Measurements from ENCODE around the gene KLF17. TPM values are rescaled to one million over a fixed set of nuclear protein-coding genes. Genes with fewer than 3 reads are reported as not detected.

The KLF17 gene
- total and polyA plus RNA-seq, 2 experiments from 2014 or later = 0.09 to 0.11 TPM

DNA sequence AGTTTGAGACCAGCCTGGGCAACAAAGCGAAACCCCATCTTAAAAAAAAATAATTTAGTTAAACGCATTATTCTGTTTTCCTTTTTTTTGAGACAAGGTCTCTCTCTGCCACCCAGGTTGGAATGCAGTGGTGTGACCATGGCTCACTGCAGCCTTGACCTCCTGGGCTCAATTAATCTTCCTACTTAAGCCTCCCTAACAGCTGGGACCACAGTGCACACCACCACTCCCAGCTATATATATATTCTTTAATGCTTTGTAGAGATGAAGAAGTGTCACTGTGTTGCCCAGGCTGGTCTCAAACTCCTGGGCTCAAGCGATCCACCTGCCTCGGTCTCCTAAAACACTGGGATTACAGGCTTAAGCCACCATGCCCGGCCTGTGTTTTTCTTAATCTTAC is 7.7 kb upstream of the KLF17 start:
- no peak overlapping the region for H3K27ac ChIP-seq
- H3K9me2 ChIP-seq (ENCODE audit: insufficient read depth) = no peaks in the 10 kb centered on the region
- no peak overlapping the region for H3K9ac ChIP-seq
- 0 out of 2 replicates have a peak, but pooled peaks cover 8% of the 10 kb centered on the region for H3F3A ChIP-seq (ENCODE audit: insufficient read depth)
- peaks cover 9% of the 10 kb centered on the region; the same call in 1 of the 2 replicates for H3K4me1 ChIP-seq (ENCODE audit: insufficient read depth)
- no peaks in the 10 kb centered on the region for H3K9me3 ChIP-seq (ENCODE audit: low read depth)
- TF ChIP-seq EZH2phosphoT487 (IDR thresholded peaks at IDR 0.05; ENCODE audit: insufficient read depth, low read depth) (no peak), EZH2 (IDR thresholded peaks at IDR 0.05; ENCODE audit: insufficient read depth, poor library complexity, severe bottlenecking) (no peak)
- no peaks in the 10 kb centered on the region for H3K79me2 ChIP-seq (ENCODE audit: insufficient read depth)
- H2AFZ ChIP-seq = no peak overlapping the region
- H3K4me3 ChIP-seq = no peak overlapping the region
- H3K4me2 ChIP-seq (ENCODE audit: unreplicated experiment) = no peak overlapping the region
- no peaks in the 10 kb centered on the region for H3K27me3 ChIP-seq (replicated peaks; ENCODE audit: insufficient read depth)
- no peak for DNase-seq
- 93 to 95% methylated on average over 5 of the region's 5 CpGs for WGBS, 2 experiments (ENCODE audit: low coverage in 1 of 2, low lambda C conversion rate in 2 of 2, missing lambda C conversion rate in 2 of 2)
- in situ Hi-C loops (cut with MboI) = no loop called here
- no peaks in the 10 kb centered on the region for H3K36me3 ChIP-seq (ENCODE audit: low read depth)
- H4K20me1 ChIP-seq (ENCODE audit: insufficient read depth) = no peaks in the 10 kb centered on the region

DNA sequence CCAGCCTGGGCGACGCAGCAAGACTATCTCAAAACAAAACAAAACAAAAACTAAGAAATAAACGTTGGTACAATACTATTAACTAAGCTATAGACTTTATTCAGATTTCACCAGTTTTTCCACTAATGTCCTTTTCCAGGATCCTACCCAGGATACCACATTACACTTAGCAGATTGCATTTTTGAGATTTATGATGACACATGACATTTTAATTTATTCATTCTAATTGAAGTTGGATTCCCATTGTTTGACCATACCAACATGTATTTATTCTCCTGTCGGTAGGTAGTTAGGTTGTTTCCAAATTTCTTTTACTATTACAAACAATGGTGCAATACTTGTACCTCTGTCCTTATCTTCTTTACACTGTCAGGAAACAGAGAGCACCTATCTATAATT is 6.8 kb upstream of the KLF17 start:
- Histone ChIP-seq H4K20me1 (ENCODE audit: insufficient read depth) (no peaks in the 10 kb centered on the region), H3K4me1 (ENCODE audit: insufficient read depth) (peaks cover 9% of the 10 kb centered on the region; the same call in 1 of the 2 replicates), H3K9ac (no peak overlapping the region), H3K4me2 (ENCODE audit: unreplicated experiment) (no peak overlapping the region), H3K9me3 (ENCODE audit: low read depth) (no peaks in the 10 kb centered on the region), H3F3A (ENCODE audit: insufficient read depth) (0 out of 2 replicates have a peak, but pooled peaks cover 8% of the 10 kb centered on the region), H3K27ac (no peak overlapping the region), H3K9me2 (ENCODE audit: insufficient read depth) (no peaks in the 10 kb centered on the region), H3K27me3 (replicated peaks; ENCODE audit: insufficient read depth) (no peaks in the 10 kb centered on the region), H3K79me2 (ENCODE audit: insufficient read depth) (no peaks in the 10 kb centered on the region), H3K36me3 (ENCODE audit: low read depth) (no peaks in the 10 kb centered on the region), H3K4me3 (no peak overlapping the region), H2AFZ (no peak overlapping the region)
- DNase-seq = no peak
- 86 to 89% methylated on average over 4 of the region's 4 CpGs for WGBS, 2 experiments (ENCODE audit: low coverage in 1 of 2, low lambda C conversion rate in 2 of 2, missing lambda C conversion rate in 2 of 2)
- in situ Hi-C loops (cut with MboI) = no loop called here
- TF ChIP-seq EZH2phosphoT487 (IDR thresholded peaks at IDR 0.05; ENCODE audit: insufficient read depth, low read depth) (no peak), EZH2 (IDR thresholded peaks at IDR 0.05; ENCODE audit: insufficient read depth, poor library complexity, severe bottlenecking) (no peak)

DNA sequence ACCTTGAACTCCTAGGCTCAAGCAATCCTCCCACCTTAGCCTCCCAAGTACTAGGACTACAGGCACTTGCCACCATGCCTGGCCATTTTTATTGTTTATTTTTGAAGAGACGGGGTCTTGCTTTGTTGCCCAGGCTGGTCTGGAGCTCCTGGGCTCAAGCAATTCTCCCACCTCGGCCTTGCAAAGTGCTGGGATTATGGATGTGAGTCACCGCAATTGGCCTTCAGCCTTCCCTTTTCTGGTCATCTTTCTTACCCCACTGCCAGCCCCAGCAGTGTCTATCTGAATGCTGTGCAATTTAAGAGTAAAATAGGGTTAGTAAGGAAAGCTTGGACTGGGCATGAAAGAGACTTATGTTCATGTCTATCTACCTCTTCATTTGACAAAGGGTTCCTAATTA is 6.1 kb upstream of the KLF17 start:
- no peaks in the 10 kb centered on the region for H3K9me3 ChIP-seq (ENCODE audit: low read depth)
- H3K27ac ChIP-seq = no peak overlapping the region

DNA sequence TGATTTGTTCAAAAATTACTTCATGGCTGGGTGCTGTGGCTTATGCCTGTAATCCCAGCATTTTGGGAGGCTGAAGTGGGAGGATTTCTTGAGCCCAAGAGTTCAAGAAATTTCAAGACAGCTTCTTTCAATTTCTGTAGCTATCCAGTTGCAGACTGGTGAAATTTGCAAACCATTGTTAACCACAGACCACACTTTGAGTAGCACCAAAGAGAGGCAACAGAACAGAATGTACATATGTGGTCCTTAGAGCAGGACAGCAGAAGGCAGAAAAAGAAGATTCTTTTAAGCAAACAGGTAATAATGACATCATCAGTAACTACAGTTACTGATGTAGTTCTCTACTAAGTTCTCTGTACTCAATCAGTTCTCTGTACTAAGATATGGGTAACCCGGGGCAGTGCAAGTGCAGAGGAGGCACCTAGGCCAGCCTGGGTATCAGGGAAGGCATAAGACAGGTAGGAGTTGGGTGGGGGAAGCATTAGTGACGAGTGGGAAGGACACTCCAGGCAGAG is 5.5 kb upstream of the KLF17 start:
- Histone ChIP-seq H4K20me1 (ENCODE audit: insufficient read depth) (no peaks in the 10 kb centered on the region), H3K27me3 (replicated peaks; ENCODE audit: insufficient read depth) (no peaks in the 10 kb centered on the region), H3K4me2 (ENCODE audit: unreplicated experiment) (no peak overlapping the region), H3K36me3 (ENCODE audit: low read depth) (no peaks in the 10 kb centered on the region), H3K4me3 (no peak overlapping the region), H3K79me2 (ENCODE audit: insufficient read depth) (no peaks in the 10 kb centered on the region), H3K9ac (no peak overlapping the region), H2AFZ (no peak overlapping the region), H3F3A (ENCODE audit: insufficient read depth) (0 out of 2 replicates have a peak, but pooled peaks cover 3% of the 10 kb centered on the region), H3K27ac (no peak overlapping the region), H3K9me2 (ENCODE audit: insufficient read depth) (no peaks in the 10 kb centered on the region), H3K9me3 (ENCODE audit: low read depth) (no peaks in the 10 kb centered on the region), H3K4me1 (ENCODE audit: insufficient read depth) (peaks cover 3% of the 10 kb centered on the region; the same call in 1 of the 2 replicates)
- TF ChIP-seq EZH2 (IDR thresholded peaks at IDR 0.05; ENCODE audit: insufficient read depth, poor library complexity, severe bottlenecking) (no peak), EZH2phosphoT487 (IDR thresholded peaks at IDR 0.05; ENCODE audit: insufficient read depth, low read depth) (no peak)
- in situ Hi-C loops (cut with MboI) = no loop called here
- no peak for DNase-seq
- 59 to 60% methylated on average over 2 of the region's 2 CpGs for WGBS, 2 experiments (ENCODE audit: low coverage in 1 of 2, low lambda C conversion rate in 2 of 2, missing lambda C conversion rate in 2 of 2)

More for the DNA sequence above, 6.1 kb upstream of the KLF17 start:
- 58 to 60% methylated on average over 3 of the region's 3 CpGs for WGBS, 2 experiments (ENCODE audit: low coverage in 1 of 2, low lambda C conversion rate in 2 of 2, missing lambda C conversion rate in 2 of 2)
- H3F3A ChIP-seq (ENCODE audit: insufficient read depth) = 0 out of 2 replicates have a peak, but pooled peaks cover 8% of the 10 kb centered on the region
- in situ Hi-C loops (cut with MboI) = no loop called here
- no peaks in the 10 kb centered on the region for H3K9me2 ChIP-seq (ENCODE audit: insufficient read depth)
- H2AFZ ChIP-seq = no peak overlapping the region
- H4K20me1 ChIP-seq (ENCODE audit: insufficient read depth) = no peaks in the 10 kb centered on the region
- H3K79me2 ChIP-seq (ENCODE audit: insufficient read depth) = no peaks in the 10 kb centered on the region
- H3K4me1 ChIP-seq (ENCODE audit: insufficient read depth) = peaks cover 9% of the 10 kb centered on the region; the same call in 1 of the 2 replicates
- H3K9ac ChIP-seq = no peak overlapping the region
- H3K4me2 ChIP-seq (ENCODE audit: unreplicated experiment) = no peak overlapping the region
- TF ChIP-seq EZH2phosphoT487 (IDR thresholded peaks at IDR 0.05; ENCODE audit: insufficient read depth, low read depth) (no peak), EZH2 (IDR thresholded peaks at IDR 0.05; ENCODE audit: insufficient read depth, poor library complexity, severe bottlenecking) (no peak)
- no peaks in the 10 kb centered on the region for H3K36me3 ChIP-seq (ENCODE audit: low read depth)
- DNase-seq = peak; percentile 50
- no peak overlapping the region for H3K4me3 ChIP-seq
- H3K27me3 ChIP-seq (replicated peaks; ENCODE audit: insufficient read depth) = no peaks in the 10 kb centered on the region
